Mononuclear cell (primary cell): ENCODE data around the gene FAM163A. TPM values are rescaled to one million over a fixed set of nuclear protein-coding genes. Genes with fewer than 3 reads are reported as not detected.

ENCODE experiments used
- H3K27me3 ChIP-seq: 2 replicates; pipeline ENCODE4 v1.6.0; 2011; ENCODE audit warnings: low read length, control low read depth; ENCODE audit not compliant: insufficient read depth
- H3K4me1 ChIP-seq: 2 replicates; pipeline ENCODE4 v1.5.1; 2011; ENCODE audit warnings: mild to moderate bottlenecking, low read length, control low read depth; ENCODE audit not compliant: insufficient read depth
- H3K4me3 ChIP-seq: 2 replicates; pipeline ENCODE4 v1.5.1; 2011; ENCODE audit warnings: mild to moderate bottlenecking, low read length, moderate library complexity
- H3K9me3 ChIP-seq: 2 replicates; pipeline ENCODE4 v1.5.1; 2011; ENCODE audit warnings: low read depth, mild to moderate bottlenecking, control low read depth, low read length
- total RNA-seq: library from RNA; depleted of rRNA; stranded (reverse); fragments of >200 nt; gene quantifications from one replicate; pipeline ENCODE4 v1.2.3, GENCODE V29; 2012

FAM163A gene
- total RNA-seq, 1 donor, result 0.21 TPM

GRCh38 chr1:179770887-179771502 lies 27.9 kb downstream of the FAM163A start:
- Histone ChIP-seq H3K27me3 (no peaks in the 10 kb centered on the region), H3K9me3 (no peaks in the 10 kb centered on the region), H3K4me1 (no peaks in the 10 kb centered on the region), H3K4me3 (no peak overlapping the region)

- H3K4me1 ChIP-seq, result no peaks in the 10 kb centered on the region
- H3K9me3 ChIP-seq, result no peaks in the 10 kb centered on the region
- no peaks in the 10 kb centered on the region for H3K27me3 ChIP-seq
- no peak overlapping the region for H3K4me3 ChIP-seq
Measured at GRCh38 chr1:179773264-179773663, 30.2 kb downstream of the FAM163A start.

GRCh38 chr1:179774000-179774399 lies 30.9 kb downstream of the FAM163A start:
- no peak overlapping the region for H3K4me3 ChIP-seq
- no peaks in the 10 kb centered on the region for H3K9me3 ChIP-seq
- H3K27me3 ChIP-seq, result no peaks in the 10 kb centered on the region
- H3K4me1 ChIP-seq, result no peaks in the 10 kb centered on the region

DNA sequence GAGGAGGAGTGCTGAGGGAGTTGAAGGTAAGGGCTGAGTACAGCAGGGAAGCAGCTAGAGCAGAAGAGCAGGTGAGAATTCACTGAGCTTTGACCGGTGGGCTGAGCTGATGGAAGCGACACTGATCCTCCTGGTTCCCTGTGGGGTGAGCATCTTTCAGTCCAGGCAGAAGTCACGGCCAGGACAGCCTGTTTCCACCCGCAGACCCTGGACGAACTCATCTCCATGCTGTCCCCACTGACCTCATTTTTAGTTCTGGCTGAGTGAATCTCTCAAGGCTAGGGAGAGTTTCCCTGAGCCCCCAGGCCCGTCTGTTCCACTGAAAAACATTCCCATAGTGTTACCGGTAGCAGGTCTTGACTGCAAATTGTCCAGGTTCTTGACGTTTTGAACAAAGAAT lies 31.5 kb downstream of the FAM163A start:
- H3K4me1 ChIP-seq, result no peaks in the 10 kb centered on the region
- no peaks in the 10 kb centered on the region for H3K9me3 ChIP-seq
- no peak overlapping the region for H3K4me3 ChIP-seq
- H3K27me3 ChIP-seq, result no peaks in the 10 kb centered on the region

DNA sequence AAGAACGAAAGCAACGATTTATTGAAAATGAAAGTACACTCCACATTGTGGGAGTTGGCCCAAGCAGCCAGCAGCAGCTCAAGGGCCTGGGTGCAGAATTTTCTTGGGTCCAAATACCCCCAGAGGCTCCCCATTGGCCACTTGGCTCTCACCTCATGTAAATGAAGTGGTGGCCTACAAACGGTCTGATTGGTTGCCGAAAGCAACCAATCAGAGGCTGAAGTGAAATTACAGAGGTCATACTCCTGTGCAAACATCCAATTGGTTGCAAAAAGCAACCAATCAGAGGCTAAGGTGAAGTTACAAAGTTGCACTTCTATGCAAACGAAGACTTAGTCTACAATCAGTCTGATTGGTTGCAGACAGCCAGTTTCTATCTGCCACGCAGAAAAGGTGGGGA lies 31.9 kb downstream of the FAM163A start:
- H3K4me1 ChIP-seq, result no peaks in the 10 kb centered on the region
- no peak overlapping the region for H3K4me3 ChIP-seq
- no peaks in the 10 kb centered on the region for H3K9me3 ChIP-seq
- no peaks in the 10 kb centered on the region for H3K27me3 ChIP-seq

DNA sequence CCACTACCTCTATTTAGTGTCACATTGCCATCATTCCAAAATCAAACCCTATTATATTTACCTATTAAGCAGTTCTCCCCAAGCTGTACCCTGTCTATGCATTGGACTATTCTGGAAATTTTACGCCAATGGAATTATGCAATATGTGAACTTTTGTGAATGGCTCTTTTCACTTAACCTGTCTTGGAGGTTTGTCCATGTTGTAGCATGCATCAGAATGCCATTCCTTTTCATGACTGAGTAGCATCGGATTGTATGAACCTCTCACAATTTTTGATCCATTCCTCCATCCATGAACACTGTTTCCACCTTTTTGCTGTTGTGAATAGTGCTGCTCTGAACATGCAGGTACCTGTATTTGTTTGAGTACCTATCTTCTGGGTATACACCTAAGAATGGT lies 33.7 kb downstream of the FAM163A start:
- no peak overlapping the region for H3K4me3 ChIP-seq
- no peaks in the 10 kb centered on the region for H3K4me1 ChIP-seq
- H3K27me3 ChIP-seq, result no peaks in the 10 kb centered on the region
- H3K9me3 ChIP-seq, result no peaks in the 10 kb centered on the region

DNA sequence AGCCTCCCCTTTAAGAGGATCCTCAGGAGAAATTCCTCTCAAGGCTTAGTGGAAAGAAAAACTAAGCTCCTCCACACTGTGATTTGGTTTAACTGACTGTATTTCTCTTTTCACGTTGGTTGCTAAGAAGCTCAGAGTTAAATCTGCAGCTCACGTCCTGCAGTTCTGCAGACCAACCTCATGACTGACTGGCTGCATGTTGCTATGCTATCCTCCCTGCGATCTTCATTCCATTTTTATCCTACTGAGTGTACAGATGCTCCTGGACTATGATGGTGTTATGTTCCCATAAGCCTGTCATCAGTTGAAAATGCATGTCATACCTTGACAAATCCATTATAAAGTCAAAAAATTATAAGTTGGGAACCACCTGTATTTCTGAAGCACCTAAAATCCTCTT lies 34.6 kb downstream of the FAM163A start:
- Histone ChIP-seq H3K4me1 (no peaks in the 10 kb centered on the region), H3K9me3 (no peaks in the 10 kb centered on the region), H3K4me3 (no peak overlapping the region), H3K27me3 (no peaks in the 10 kb centered on the region)

- no peaks in the 10 kb centered on the region for H3K27me3 ChIP-seq
- H3K4me1 ChIP-seq, result no peaks in the 10 kb centered on the region
- H3K9me3 ChIP-seq, result no peaks in the 10 kb centered on the region
- H3K4me3 ChIP-seq, result no peak overlapping the region
Measured at GRCh38 chr1:179779645-179780272, 36.7 kb downstream of the FAM163A start.

DNA sequence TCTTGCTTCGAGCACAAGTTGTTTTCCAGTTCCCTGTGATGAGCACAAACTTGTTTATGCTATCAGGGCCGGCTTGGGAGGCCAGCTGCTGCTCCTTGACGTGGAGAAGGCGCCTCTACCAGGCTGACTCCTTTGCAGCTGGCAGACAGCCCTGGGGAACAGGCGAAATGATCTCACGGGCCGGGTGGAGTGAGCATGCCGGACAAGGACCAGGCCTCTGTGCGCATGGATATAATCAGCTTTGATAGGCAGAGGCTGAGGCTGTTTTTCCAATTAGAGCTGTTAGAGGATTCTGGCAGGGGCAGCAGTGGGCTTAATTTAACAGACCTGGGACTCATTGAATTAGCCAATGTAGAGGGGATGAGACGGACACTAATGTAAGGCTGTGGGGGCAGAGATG lies 38.9 kb downstream of the FAM163A start:
- H3K27me3 ChIP-seq, result no peaks in the 10 kb centered on the region
- no peak overlapping the region for H3K4me3 ChIP-seq
- no peaks in the 10 kb centered on the region for H3K9me3 ChIP-seq
- no peaks in the 10 kb centered on the region for H3K4me1 ChIP-seq

- Histone ChIP-seq H3K4me1 (no peaks in the 10 kb centered on the region), H3K27me3 (no peaks in the 10 kb centered on the region), H3K9me3 (no peaks in the 10 kb centered on the region), H3K4me3 (no peak overlapping the region)
Measured at GRCh38 chr1:179785031-179785431, 41.9 kb downstream of the FAM163A start.

- H3K9me3 ChIP-seq, result no peaks in the 10 kb centered on the region
- H3K27me3 ChIP-seq, result no peaks in the 10 kb centered on the region
- H3K4me1 ChIP-seq, result no peaks in the 10 kb centered on the region
- no peak overlapping the region for H3K4me3 ChIP-seq
Measured at GRCh38 chr1:179785728-179786127, 42.6 kb downstream of the FAM163A start.

- no peaks in the 10 kb centered on the region for H3K4me1 ChIP-seq
- H3K4me3 ChIP-seq, result no peak overlapping the region
- H3K27me3 ChIP-seq, result no peaks in the 10 kb centered on the region
- no peaks in the 10 kb centered on the region for H3K9me3 ChIP-seq
Measured at GRCh38 chr1:179786815-179787685, 44.0 kb downstream of the FAM163A start.

GRCh38 chr1:179788259-179788658 lies 45.2 kb downstream of the FAM163A start:
- Histone ChIP-seq H3K27me3 (no peaks in the 10 kb centered on the region), H3K4me3 (no peak overlapping the region), H3K4me1 (no peaks in the 10 kb centered on the region), H3K9me3 (no peaks in the 10 kb centered on the region)

- Histone ChIP-seq H3K9me3 (no peaks in the 10 kb centered on the region), H3K27me3 (no peaks in the 10 kb centered on the region), H3K4me3 (no peak overlapping the region), H3K4me1 (no peaks in the 10 kb centered on the region)
Measured at GRCh38 chr1:179793281-179793680, 50.2 kb downstream of the FAM163A start.

DNA sequence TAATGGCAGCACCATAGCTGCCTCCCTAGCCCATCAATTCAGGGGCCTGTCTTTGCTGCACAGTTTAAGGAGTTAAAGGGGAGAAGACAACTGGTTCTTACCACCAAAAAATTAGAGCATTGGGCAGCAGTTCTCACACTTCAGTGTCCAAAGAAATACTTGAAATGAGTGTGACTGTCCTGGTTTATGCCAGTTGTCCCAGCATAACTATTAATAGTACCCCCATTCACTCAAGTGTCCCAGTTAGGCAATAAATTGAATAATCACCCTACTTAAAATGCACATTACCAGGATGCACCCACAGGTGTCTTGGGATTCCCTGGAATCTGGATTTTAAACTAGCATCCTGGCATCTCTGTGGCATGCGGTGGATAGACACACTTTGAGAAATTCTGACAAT lies 51.1 kb downstream of the FAM163A start:
- no peaks in the 10 kb centered on the region for H3K27me3 ChIP-seq
- no peak overlapping the region for H3K4me3 ChIP-seq
- H3K9me3 ChIP-seq, result no peaks in the 10 kb centered on the region
- H3K4me1 ChIP-seq, result no peaks in the 10 kb centered on the region
